HG03025 (cell line): ENCODE measurements around the gene BCAR3.
"Not testable (repeated sequence)": the region's sequence is repeated elsewhere in the genome, so short reads cannot be mapped to it uniquely, and the experiment has no call there.

Experiments
- ATAC-seq: cut with Tn5 transposase; IDR thresholded peaks from one replicate; pipeline ENCODE4 v1.9.1; 2021; ENCODE audit warnings: mild to moderate bottlenecking, moderate library complexity; ENCODE audit not compliant: unreplicated experiment, low FRiP score

BCAR3 gene

DNA sequence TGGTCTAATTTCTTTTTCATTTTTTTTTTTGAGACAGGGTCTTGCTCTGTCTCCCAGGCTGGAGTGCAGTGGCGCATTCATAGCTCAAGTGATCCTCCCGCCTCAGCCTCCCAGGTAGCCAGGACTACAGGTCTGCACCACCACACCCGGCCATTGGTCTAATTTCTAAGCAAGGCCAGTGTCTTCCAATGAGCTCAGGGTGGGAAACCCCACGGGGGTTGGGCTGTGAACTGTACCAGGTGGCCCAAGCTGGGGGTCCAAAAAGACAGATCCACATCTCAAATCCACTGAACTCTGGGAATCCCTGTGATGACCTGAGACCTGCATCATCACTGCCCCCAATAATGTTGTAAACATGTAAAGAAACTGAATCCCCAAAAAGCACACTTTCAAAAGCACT lies 79.5 kb downstream of the BCAR3 start:
- ATAC-seq: no peak

DNA sequence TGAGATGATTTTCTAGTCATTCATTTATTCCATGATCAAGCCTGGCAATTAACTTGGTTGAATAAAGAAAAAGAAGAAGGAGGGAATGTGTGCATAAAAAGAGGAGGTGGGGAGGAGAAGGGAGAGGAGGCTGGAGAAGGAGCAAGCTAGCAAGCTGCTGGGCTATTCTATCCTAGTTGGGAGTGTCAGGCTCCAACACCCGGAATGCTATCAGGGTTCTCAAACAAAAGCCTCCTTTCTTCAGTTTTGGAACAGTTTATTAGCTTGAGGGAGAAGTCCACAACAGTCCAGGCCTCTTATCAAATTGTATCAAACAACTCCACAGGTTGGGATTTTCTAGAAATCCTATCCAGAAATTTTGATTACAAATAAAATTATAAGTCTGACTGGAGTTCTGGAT lies 80.0 kb downstream of the BCAR3 start:
- no peak for ATAC-seq

- ATAC-seq: no peak
Measured at GRCh38 chr1:93600663-93601062, 81.0 kb downstream of the BCAR3 start.

- ATAC-seq: no peak
Measured at GRCh38 chr1:93599479-93599878, 82.2 kb downstream of the BCAR3 start.

DNA sequence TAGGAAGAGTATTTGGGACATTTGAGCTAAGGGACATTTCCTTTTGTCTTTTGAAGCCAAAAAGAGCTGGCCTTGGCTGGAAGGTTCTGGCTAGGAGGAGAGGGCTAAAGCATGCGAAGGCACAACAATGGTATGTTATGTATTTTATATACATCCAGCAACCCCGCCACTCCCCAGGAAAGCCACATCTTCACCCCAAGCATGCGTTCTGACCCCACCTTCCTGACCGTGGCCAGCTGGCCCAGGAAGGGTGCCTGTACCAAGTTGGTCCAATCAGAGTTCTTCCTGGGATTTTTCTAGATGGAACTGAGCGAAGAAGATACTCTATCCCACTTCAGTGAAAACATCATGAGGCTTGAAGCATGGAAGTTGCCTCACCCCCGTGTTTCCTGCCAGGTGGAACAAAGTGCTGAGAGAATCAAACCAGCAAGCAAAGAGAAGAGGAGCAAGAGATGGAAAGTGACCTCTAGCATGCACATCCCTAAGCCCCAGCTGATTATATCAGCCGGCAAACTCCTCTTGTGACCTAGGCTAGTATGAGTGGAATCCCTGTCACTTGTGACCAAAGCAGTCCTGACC lies 82.7 kb downstream of the BCAR3 start:
- no peak for ATAC-seq

GRCh38 chr1:93598396-93598795 lies 83.2 kb downstream of the BCAR3 start:
- no peak for ATAC-seq

GRCh38 chr1:93597709-93598108 lies 83.9 kb downstream of the BCAR3 start:
- no peak for ATAC-seq

- ATAC-seq: no peak
Measured at GRCh38 chr1:93596329-93597089, 85.1 kb downstream of the BCAR3 start.

GRCh38 chr1:93595743-93596142 lies 85.9 kb downstream of the BCAR3 start:
- ATAC-seq: no peak

- no peak for ATAC-seq
Measured at GRCh38 chr1:93595266-93595665, 86.4 kb downstream of the BCAR3 start.

DNA sequence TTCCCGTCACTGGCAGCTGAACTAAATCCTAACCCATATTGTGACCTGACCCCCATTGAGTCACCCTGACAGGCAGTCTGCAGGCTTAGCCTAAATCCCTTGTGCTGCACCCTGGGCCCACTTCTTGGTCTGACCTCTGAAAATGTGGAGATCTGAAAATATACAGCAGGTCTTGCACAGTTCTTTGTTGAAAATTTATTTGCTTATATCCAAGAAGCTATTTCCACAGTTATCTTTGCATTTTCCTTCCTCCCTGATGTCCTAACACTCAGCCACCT lies 87.1 kb downstream of the BCAR3 start:
- no peak for ATAC-seq

- ATAC-seq: no peak
Measured at GRCh38 chr1:93593854-93594602, 87.6 kb downstream of the BCAR3 start.

DNA sequence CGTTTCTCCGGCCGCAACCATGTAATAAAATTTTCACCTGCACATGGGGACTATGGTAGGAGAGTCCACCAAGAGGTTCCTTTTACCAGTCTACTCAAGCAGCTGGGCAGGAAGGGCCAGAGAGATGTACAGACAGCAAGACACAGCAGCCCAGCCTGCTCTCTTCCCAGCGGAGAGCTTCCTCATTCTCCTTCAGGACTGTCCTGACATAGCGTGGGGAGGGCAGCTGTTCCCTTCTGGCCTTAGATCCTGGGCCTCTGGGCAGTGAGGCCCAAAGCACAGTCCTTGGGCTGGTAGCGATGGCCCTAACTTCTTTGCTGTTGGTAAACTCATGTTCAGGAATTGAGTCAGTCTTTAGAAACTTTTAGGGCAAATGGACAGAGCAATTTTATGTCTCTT lies 89.1 kb downstream of the BCAR3 start:
- ATAC-seq: no peak

GRCh38 chr1:93591676-93592550 lies 89.7 kb downstream of the BCAR3 start:
- no peak for ATAC-seq

GRCh38 chr1:93591291-93591675 lies 90.4 kb downstream of the BCAR3 start:
- not testable (repeated sequence) for ATAC-seq

- ATAC-seq: no peak
Measured at GRCh38 chr1:93588955-93589354, 92.7 kb downstream of the BCAR3 start.

- ATAC-seq: no peak
Measured at GRCh38 chr1:93588206-93588605, 93.4 kb downstream of the BCAR3 start.

DNA sequence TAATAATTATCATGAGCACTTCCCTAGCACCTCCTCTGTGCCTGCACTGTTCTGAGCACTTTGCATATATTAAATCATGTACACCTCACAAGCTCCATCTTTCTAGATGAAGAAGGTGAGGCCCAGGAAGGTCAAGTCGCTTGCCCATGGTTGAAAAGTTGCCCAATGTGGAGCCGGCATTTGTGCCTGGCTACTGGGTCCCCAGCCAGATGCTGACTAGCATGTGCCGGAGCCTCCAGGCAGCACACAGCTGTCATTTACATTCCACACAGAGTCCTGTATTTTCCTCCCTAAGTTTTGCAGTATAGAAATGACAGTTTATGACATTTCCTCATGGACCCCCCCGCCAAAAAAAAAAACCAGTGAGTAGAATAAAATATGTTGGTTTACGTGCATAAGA lies 94.3 kb downstream of the BCAR3 start:
- ATAC-seq: no peak

GRCh38 chr1:93585059-93585966 lies 96.3 kb downstream of the BCAR3 start:
- ATAC-seq: no peak
